CD4-positive, alpha-beta T cell treated with Interleukin-10 for 1 hour (primary cell): ENCODE measurements around the gene MBD1.
"Not testable (repeated sequence)": the region's sequence is repeated elsewhere in the genome, so short reads cannot be mapped to it uniquely, and the experiment has no call there.

Experiments used
- DNase-seq: peaks from one replicate; pipeline ENCODE4 v3.0.0-alpha.2; 2020

Gene MBD1

GRCh38 chr18:50281295-50281971 lies at the start of gene MBD1:
Gene MBD1, minus strand, starts transcription at chr18:50281523. Its CDS starts 1,531 bp downstream, at chr18:50279992.
- peak; percentile 97 for DNase-seq

- no peak for DNase-seq
These were observed 48.9 kb upstream of the MBD1 start for GRCh38 chr18:50330176-50330575.

DNA sequence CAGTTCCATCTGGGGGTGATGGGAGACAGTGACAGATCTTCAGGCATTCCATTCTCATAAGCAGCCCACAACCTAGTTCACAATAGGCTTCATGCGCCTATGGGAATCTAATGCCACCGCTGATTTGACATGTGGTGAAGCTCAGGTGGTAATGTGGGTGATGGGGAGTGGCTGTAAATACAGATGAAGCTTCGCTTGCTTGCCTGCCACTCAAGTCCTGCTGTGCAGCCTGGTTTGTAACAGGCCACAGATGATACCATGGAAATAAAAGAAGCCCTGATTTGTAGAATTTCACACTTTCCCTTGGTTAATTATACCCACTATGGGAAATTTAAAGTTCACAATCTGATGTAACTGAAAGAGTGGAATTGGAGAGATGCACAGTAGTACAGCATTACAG lies 46.7 kb upstream of the MBD1 start:
- DNase-seq, result no peak

DNA sequence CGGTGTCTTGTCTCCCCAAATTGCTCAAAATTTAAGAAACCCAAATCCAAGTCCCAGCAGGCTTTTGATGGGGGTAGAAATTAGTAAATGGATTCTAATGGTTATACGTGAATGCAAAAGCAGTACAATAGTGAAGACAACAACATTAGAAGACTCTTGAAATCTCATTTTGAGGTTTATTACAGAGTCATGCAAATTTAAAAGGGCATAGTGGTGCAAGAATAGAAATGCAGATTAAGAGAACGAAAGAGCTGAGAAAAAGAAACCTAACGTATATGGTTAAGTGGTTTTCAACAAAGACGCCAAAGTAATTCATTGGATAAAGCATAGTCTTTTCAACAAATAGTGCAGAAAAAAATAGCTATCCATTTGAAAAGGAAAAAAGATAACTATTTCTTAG lies 39.4 kb upstream of the MBD1 start:
- no peak for DNase-seq

- no peak for DNase-seq
These were observed 34.0 kb upstream of the MBD1 start for GRCh38 chr18:50315100-50315871.

DNA sequence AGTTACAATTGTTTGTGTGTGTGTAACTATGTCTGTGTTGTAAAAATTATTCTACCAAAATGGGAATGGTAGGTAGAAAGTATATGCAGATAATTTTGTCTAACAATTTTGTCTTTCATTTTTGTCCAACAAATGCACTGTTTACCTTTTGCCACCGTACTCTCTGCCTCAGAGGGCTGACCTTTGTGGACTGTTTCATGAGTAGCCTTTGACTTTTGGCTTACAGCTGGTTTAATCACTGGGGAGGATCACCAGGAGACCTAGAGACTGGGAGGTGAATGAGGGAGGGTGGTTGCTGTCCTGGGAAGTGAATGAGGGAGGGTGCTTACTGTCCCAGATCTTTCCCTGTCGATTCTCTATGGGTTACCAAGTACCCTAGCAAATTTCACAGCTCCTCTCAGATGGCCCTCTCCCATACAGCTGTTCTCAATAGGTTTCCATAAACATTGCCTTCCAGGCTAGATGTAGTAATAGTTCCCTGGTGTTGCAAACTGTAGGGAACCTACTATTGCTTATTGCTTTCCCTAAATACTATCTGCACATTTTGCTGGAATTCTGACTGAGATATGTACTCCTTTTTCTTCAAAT lies 32.6 kb upstream of the MBD1 start:
- DNase-seq, result no peak

DNA sequence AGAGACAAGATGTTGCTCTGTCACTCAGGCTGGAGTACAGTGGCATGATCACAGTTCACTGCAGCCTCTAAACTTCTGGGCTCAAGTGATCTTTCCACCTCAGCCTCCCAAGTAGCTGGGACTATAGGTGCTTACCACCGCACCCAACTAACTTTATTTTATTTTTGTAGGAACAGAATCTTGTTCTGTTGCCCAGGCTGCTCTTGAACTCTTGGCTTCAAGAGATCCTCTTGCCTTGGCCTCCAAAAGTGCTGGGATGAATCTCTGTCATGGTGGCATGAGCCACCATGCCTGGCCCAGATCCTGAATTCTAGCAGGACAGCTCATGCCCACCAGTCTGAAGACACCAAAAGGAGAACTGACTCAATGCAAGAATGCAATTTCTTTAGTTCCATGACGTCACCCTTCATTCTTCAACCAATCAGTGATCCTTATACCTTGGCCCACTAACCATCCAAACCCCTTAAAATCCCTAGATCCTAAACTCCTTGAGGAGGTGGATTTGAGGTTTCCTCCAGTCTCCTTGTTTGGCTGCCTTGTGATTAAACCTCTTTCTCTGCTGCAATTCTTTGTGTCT lies 31.8 kb upstream of the MBD1 start:
- no peak for DNase-seq

GRCh38 chr18:50312296-50313030 lies 31.1 kb upstream of the MBD1 start:
- no peak for DNase-seq

DNA sequence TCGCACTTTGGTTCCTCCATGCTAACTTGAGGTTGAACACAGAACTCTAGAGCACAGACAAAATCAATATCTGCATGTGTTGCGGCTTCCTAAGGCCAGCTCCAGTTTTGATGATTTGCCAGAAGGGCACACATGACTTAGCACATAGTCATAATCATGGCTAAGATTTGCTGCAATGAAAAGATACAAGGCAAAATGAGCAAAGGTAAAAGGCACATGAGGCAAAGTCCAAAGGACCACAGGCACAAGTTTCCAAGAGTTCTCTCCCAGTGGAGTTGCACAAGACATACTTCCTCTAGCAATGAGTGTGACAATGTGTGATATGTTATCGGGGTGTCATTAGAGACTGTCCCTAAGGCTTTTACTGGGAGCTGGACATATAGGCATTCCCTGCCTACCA lies 30.3 kb upstream of the MBD1 start:
- DNase-seq, result no peak

DNA sequence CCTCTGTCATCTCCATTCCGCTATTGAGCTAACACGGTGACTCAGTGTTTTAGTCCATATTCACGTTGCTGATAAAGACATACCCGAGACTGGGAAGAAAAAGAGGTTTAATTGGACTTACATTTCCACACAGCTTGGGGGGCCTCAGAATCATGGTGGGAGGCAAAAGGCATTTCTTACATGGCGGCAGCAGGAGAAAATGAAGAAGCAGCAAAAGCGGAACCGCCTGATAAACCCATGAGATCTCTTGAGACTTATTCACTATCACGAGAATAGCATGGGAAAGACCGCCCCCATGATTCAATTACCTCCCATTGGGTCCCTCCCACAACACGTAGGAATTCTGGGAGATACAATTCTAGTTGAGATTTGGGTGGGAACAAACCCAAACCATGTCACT lies 28.8 kb upstream of the MBD1 start:
- no peak for DNase-seq

GRCh38 chr18:50308851-50309250 lies 27.5 kb upstream of the MBD1 start:
- not testable (repeated sequence) for DNase-seq

- DNase-seq, result peak; percentile 93
These were observed 26.6 kb upstream of the MBD1 start for GRCh38 chr18:50307738-50308470.

GRCh38 chr18:50307400-50307737 lies 26.0 kb upstream of the MBD1 start:
- DNase-seq, result no peak

DNA sequence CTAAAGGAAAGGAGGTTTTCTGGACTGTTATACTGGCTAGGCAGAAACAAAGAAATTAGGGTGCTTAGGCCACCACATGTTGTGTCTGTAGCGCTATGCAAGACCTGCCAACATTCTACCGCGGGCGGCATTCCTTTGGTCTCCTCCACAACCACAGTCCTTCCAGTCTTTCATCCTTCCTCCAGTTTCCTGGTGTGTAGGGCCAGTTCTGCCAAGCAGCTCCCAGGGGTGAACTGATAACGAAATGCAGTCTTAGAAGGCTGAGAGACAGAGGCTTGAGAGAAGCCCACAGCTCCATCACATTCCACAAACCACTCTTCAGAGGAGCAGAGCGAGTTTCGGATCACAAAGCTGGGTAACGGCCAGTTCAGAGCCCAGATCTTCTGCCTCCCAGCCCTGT lies 25.6 kb upstream of the MBD1 start:
- DNase-seq, result no peak

- no peak for DNase-seq
These were observed 19.8 kb upstream of the MBD1 start for GRCh38 chr18:50301074-50301473.

GRCh38 chr18:50299626-50300388 lies 18.5 kb upstream of the MBD1 start:
- no peak for DNase-seq

DNA sequence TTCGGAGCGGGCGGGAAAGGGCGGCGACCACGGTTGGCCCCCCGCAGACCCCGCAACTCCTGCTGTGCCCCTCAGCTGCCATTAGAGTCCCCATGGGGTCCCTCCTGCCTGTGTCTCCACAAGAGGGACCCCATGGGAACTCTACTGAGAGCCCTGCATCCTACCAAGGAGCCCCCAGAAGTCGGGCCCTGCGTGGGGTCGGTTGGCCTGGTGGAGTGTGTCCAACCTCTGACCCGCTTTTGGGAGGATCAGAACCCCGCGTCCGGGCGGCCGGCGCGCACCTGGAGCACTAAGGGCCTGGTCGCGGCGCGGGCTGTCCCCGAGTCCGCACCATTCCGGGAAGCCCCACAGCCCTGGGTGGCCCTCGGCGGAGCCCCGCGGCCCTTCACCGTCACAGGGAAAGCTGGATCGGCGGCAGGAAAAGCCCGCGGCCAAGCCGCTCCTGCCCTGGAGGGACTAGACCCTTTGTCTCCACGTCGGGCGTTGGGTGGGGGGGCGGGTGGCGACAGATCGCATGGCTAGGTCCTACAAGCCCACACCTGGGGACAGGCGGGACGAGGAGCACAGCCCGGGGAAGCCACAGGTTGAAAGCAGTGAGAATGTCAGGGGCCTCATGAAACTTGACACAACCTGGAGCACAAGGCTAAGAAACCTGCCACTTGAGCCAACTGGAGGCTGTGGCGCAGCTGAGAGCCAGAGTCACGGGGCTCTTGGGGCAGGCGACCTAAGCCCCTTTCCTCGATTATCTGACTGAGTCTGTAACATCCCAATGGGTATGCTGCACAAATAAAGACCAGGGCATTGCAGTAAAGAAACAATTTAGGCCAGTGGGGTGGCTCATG lies 17.3 kb upstream of the MBD1 start:
- DNase-seq, result no peak

GRCh38 chr18:50297621-50298442 lies 16.5 kb upstream of the MBD1 start:
- DNase-seq, result peak; percentile 73

- DNase-seq, result no peak
These were observed 11.7 kb upstream of the MBD1 start for GRCh38 chr18:50293039-50293438.

DNA sequence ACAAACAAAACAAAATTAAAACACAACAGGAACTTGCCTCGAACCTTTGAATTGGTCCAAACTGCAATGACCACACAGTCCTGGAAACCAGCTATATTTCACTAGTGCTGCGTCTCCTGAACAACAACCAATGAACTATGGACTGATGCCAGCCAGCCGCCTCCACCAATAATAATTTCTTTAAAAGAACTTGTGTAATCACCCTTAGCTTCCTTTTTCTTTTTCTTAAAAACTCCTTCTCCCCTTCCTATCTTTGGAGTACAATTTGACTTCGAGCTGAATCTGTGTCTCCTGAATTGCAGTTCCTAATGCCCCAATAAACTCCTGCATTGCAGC lies 7.8 kb upstream of the MBD1 start:
- DNase-seq, result no peak
